WTC11 (cell line): ENCODE measurements around the gene COBL.

Source experiments
- ATF1 ChIP-seq: sonication (generic); formaldehyde crosslinking; IDR thresholded peaks from 2 replicates; pipeline ENCODE4 v1.8.1; 2023; ENCODE audit warnings: mild to moderate bottlenecking, moderate library complexity, missing genetic modification reagents
- ATF3 ChIP-seq: sonication (generic); formaldehyde crosslinking; conservative IDR thresholded peaks from 2 replicates; pipeline ENCODE4 v1.8.1; 2022; ENCODE audit warnings: mild to moderate bottlenecking, missing genetic modification reagents
- CTCF ChIP-seq: fragments of 200-600 bp; IDR thresholded peaks from 2 replicates; pipeline ENCODE4 v1.8.0; 2022; ENCODE audit warnings: antibody characterized with exemption
- ETV6 ChIP-seq: sonication (generic); formaldehyde crosslinking; IDR thresholded peaks from 2 replicates; pipeline ENCODE4 v1.8.1; 2022; ENCODE audit warnings: mild to moderate bottlenecking, missing genetic modification reagents
- FOXJ3 ChIP-seq: sonication (generic); formaldehyde crosslinking; IDR thresholded peaks from 2 replicates; pipeline ENCODE4 v1.9.0; 2021; ENCODE audit warnings: missing genetic modification reagents, mild to moderate bottlenecking, borderline replicate concordance
- IRF1 ChIP-seq: sonication (generic); formaldehyde crosslinking; IDR thresholded peaks from 2 replicates; pipeline ENCODE4 v1.8.0; 2023; ENCODE audit warnings: missing genetic modification reagents
- JAZF1 ChIP-seq: fragments of 250-450 bp; sonication (Bioruptor Pico); IDR thresholded peaks from 2 replicates; pipeline ENCODE4 v1.9.0; 2021; ENCODE audit warnings: moderate library complexity, mild to moderate bottlenecking, inconsistent platforms
- MAX ChIP-seq: sonication (generic); formaldehyde crosslinking; IDR thresholded peaks from 2 replicates; pipeline ENCODE4 v1.8.0; 2022; ENCODE audit warnings: mild to moderate bottlenecking, missing genetic modification reagents
- MLX ChIP-seq: sonication (generic); formaldehyde crosslinking; IDR thresholded peaks from 2 replicates; pipeline ENCODE4 v1.8.1; 2023; ENCODE audit warnings: mild to moderate bottlenecking, missing genetic modification reagents, moderate library complexity
- NR2C2 ChIP-seq: sonication (generic); formaldehyde crosslinking; IDR thresholded peaks from 2 replicates; pipeline ENCODE4 v1.8.0; 2022; ENCODE audit warnings: mild to moderate bottlenecking, missing genetic modification reagents
- SP1 ChIP-seq: sonication (generic); formaldehyde crosslinking; conservative IDR thresholded peaks from 2 replicates; pipeline ENCODE4 v1.8.1; 2022; ENCODE audit warnings: missing genetic modification reagents
- TEAD4 ChIP-seq: sonication (generic); formaldehyde crosslinking; IDR thresholded peaks from 2 replicates; pipeline ENCODE4 v1.8.0; 2022; ENCODE audit warnings: mild to moderate bottlenecking, missing genetic modification reagents

- TF ChIP-seq CTCF (peak; percentile 81), SP1 (CRISPR knock-in tag) (no peak), IRF1 (CRISPR knock-in tag) (no peak), MLX (CRISPR knock-in tag) (no peak), JAZF1 (no peak), ATF1 (no peak), NR2C2 (no peak), FOXJ3 (CRISPR knock-in tag) (no peak), TEAD4 (CRISPR knock-in tag) (no peak), ETV6 (CRISPR knock-in tag) (0 out of 2 replicates have a peak, but pooled peaks have one; percentile 45), MAX (CRISPR knock-in tag) (no peak), ATF3 (CRISPR knock-in tag) (no peak)
Observed at GRCh38 chr7:51162724-51163329, 153.8 kb downstream of the COBL start.
